ENCODE data around the gene UMOD.

GRCh38 chr16:20285993-20286499 is 66.5 kb downstream of the UMOD start:
- TF ChIP-seq CTCF (IDR thresholded peaks at IDR 0.05; ENCODE audit: low read depth, low read length) (no peak), EZH2phosphoT487 (IDR thresholded peaks at IDR 0.05; ENCODE audit: low read depth) (no peak)
